Measurements from ENCODE around the gene NECAB2.

Gene NECAB2

GRCh38 chr16:83942815-83943515 is 25.1 kb upstream of the NECAB2 start:
- H3K4me3 ChIP-seq (ENCODE audit: low read length) = no peak overlapping the region
- no peak for DNase-seq (ENCODE audit: low read depth)
- no peak for TF ChIP-seq CTCF (conservative IDR thresholded peaks at IDR 0.05; ENCODE audit: low read depth, low read length)

GRCh38 chr16:83943516-83944050 is 24.5 kb upstream of the NECAB2 start:
- DNase-seq (ENCODE audit: low read depth) = no peak
- H3K4me3 ChIP-seq (ENCODE audit: low read length) = no peak overlapping the region
- no peak for TF ChIP-seq CTCF (conservative IDR thresholded peaks at IDR 0.05; ENCODE audit: low read depth, low read length)

GRCh38 chr16:83945587-83945986 is 22.5 kb upstream of the NECAB2 start:
- DNase-seq (ENCODE audit: low read depth) = no peak
- H3K4me3 ChIP-seq (ENCODE audit: low read length) = no peak overlapping the region
- TF ChIP-seq CTCF (conservative IDR thresholded peaks at IDR 0.05; ENCODE audit: low read depth, low read length) = no peak

- DNase-seq (ENCODE audit: low read depth) = no peak
- no peak for TF ChIP-seq CTCF (conservative IDR thresholded peaks at IDR 0.05; ENCODE audit: low read depth, low read length)
- H3K4me3 ChIP-seq (ENCODE audit: low read length) = no peak overlapping the region
Measured at GRCh38 chr16:83946154-83946780, 21.8 kb upstream of the NECAB2 start.

- TF ChIP-seq CTCF (conservative IDR thresholded peaks at IDR 0.05; ENCODE audit: low read depth, low read length) = no peak
- no peak overlapping the region for H3K4me3 ChIP-seq (ENCODE audit: low read length)
- DNase-seq (ENCODE audit: low read depth) = no peak
Measured at GRCh38 chr16:83946781-83947566, 21.1 kb upstream of the NECAB2 start.

- TF ChIP-seq CTCF (conservative IDR thresholded peaks at IDR 0.05; ENCODE audit: low read depth, low read length) = no peak
- DNase-seq (ENCODE audit: low read depth) = no peak
- H3K4me3 ChIP-seq (ENCODE audit: low read length) = no peak overlapping the region
Measured at GRCh38 chr16:83947642-83948234, 20.3 kb upstream of the NECAB2 start.
